CD4-positive, alpha-beta T cell treated with Interferon alpha-2 for 1 hour (primary cell): ENCODE measurements around the gene ANAPC16.
A peak's percentile ranks its signal among the peaks of the same experiment; 100 is the strongest.
"Not testable (repeated sequence)": the region's sequence is repeated elsewhere in the genome, so short reads cannot be mapped to it uniquely, and the experiment has no call there.

Source experiments
- DNase-seq, 2 donors: peaks; one replicate each; pipeline ENCODE4 v3.0.0-alpha.2; 2020 to 2022

Gene ANAPC16

DNA sequence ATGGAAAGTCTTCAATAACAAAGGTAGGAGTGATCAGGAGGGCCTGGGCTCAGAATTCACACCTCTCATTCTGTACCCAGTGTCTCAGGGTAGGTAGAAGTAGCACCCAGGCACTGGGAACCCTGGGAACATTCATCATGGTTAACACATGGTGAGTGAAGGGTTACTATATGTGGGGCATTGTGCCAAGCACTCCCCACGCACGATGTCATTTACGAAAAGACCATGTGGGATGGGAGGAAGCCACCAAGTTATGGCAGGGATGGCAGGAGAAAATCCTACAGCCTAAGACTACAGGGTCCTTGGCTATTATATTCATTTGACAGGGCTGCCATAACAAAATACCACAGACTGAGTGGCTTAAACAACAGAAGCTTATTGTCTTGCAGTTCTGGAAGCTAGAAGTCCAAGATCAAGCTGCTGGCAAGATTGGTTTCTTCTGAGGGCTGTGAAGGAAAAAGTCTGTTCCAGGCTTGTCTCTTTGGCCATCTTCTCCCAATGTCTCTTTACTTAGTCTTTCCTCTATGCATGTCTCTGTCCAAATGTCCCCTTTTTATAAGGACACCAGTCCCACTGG lies 30.2 kb downstream of the ANAPC16 start:
- no peak for DNase-seq

DNA sequence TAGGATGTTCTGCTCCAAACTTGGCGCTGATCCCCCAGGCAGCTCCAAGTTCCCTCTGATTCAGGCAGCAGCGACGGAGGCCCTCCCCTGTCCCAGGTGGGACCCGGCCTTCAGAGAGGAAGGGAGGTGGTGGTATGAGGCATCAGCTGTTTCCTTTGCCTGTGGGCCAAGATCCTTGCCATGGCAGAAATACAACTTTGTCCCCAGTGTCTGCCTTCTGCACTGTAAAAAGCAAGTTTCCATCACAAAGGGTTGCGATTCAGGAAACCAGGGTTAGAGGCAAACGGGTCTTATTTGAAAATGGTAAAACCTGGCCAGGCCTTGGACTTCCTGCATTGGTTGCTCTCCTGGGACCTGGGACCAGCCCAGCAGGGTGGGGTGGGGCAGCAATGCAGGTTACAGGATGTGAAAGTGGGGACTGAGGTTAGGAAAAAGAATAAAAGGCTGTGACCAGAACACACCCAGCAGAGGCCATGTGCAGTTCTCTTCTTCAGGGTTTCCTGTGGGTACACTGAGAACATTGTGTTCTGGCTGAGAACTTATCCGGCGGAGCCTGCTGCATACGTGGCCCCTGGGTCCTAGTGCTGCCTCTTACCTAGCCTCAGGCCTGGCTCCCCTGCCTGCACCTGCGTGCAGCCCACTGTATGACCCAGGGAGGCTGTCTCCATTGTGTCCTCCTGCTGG lies 32.8 kb downstream of the ANAPC16 start:
- DNase-seq: peak; percentile 75 to 85

DNA sequence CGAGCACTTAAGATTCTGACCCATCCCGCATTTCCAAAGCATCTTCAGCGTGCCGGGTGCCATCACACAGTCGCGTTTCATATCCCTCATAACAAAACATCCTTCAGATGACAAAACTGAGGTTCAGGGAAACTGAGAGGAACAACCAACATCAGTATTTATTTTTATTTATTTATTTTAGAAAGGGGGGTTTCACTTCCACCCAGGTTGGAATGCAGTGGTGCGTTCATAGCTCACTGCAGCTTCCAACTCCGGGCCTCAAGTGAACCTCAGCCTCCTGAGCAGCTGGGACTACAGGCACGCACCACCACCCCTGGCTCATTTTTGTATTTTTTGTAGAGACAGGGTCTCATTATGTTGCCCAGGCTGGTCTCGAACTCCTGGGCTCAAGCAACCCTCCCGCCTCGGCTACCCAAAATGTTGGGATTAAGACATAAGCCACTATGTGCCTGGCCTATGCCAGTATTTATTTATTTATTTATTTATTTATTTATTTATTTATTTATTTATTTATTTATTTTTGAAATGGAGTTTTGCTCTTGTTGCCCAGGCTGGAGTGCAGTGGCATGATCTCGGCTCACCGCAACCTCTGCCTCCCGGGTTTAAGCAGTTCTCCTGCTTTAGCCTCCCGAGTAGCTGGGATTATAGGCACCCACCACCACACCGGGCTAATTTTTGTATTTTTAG lies 33.5 kb downstream of the ANAPC16 start:
- not testable (repeated sequence) for DNase-seq

DNA sequence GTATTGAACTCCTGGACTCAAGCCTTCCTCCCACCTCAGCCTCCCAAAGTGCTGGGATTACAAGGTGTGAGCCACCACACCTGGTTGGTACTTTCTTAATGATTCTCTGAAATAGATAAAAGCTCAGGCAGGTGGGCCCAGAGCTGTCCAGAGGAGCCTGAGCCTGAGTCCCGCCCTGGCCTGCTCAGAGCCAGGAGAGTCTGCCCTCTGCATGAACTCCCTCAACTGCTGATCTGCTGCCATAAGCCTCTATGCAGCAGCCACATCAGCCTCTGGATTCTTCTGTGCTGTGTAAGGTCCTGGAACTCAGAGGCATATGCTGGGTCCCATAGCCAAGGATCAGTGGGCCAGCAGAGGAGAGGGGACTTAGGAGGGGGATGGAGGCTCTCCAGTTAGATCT lies 34.9 kb downstream of the ANAPC16 start:
- no peak for DNase-seq

DNA sequence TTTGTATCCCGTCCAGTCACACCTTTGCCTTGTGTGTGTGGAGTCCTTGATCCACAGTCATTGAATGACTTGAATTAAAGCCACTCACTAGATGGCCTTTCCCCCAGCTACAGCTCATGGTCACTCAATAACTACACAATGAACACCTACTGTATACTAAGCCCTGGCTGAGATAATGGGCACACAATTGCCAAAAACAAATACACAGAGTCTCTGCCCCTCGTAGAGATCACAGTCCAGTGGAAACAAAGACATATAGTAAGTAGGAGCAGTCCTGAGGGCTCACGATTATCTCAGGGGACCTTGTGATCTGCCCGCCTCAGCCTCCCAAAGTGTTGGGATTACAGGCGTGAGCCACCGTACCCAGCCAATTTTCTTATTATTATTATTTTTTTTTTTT lies 35.8 kb downstream of the ANAPC16 start:
- no peak for DNase-seq

DNA sequence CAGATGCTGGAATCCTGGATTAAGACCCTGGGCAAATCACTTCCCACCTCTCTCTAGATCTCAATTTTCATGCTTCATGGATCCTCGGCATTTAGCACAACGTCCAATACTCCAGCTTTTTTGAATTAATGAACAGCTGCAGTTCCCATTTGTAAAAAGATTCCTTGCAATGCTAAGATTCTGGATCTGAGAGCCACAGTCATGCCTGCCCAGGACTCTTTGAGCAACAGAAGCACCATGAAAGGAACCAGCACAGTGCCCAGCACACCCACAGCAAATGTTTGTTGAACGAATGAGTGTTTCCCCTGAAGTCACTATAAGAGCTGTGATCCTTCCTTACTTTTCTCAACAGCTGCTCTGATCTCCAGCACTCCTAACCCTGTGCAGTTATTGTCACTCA lies 37.2 kb downstream of the ANAPC16 start:
- no peak for DNase-seq

DNA sequence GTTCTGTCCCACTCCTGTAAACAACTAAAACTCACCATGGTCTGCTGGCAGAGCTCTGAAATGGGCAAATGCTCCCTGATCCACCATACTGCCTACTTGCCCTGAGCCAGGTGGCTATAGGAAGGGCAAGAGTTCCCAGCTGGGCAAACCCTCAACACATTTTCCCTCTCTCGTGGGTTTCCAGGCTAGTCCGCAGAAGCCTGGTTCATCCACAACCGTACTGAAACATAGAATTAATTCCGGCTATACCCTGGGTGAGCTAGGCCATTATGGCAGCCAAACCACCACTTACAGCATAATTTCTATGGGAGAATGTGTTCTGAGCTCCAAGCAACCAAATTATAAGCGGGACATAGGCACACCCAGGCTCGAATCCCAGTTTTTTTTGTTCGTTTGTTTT lies 37.8 kb downstream of the ANAPC16 start:
- DNase-seq: no peak

DNA sequence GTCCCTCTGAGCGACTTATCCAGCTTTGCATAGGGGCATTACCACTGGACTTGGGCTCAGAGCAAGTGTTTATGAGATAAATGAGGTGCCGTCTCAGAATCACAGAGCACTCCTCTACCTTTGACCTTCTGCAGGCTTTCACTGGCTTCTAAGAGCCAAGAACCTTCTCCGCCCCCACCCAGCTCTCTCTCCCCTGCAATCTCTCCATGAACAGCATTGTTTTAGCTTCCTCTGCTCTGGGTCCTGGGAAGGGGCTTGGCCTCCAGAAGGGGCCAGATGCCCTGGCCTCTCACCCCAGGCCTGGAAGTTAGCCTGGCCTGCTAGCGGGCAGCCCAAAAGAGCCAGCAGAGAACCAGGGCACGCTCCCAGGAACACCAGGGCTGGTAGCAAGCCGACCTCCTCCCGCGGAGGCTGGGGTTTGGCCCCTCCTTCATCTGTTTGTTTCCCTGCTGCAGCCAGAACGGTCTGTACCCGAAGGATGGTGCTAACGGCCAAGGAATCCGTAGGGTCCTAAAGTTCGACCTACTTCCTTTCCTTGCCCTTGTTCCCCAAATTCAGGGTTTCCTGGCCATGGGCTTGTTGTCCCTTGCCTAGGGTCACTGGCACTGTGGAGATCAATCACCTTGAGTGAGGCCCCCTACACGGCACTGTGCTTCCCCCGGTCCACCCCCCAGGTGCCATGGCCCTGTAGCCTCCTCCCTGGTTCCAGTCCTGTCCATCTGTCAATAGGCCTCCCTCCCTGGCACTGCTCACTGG lies 39.2 kb downstream of the ANAPC16 start:
- DNase-seq: peak; percentile 37 to 47

DNA sequence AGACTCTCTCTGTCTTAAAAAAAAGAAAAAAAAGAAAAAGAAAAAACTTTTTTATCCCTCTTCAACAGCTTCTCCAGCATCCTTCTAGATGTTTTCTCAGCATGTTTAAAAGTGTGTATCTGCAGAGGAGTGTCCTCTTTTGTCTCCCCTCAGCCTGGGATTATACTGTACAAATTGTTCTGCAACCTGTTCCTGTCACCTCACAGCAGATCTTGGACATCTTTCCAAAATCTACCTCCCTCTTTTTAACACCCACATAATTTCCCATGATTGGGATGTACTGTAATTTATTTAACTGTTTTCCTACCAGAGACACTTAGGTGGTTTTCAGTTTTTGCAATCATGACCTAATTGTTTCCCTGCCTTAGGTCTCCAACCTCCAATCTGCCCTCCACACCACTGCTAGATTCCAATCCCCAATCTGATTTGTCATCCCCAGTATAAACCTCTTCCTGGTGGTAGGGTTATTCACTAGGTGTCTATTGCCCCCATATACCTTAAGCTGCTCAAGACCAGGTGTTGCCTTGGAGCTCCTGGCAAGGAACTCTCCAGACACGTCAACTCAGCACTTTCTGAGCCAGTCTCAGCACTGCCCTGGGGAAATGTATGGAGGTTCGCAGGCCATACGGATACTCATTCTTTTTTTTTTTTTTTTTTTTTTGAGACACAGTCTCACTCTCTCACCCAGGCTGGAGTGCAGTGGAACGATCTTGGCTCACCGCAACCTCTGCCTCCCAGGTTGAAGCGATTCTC lies 40.3 kb downstream of the ANAPC16 start:
- no peak for DNase-seq

DNA sequence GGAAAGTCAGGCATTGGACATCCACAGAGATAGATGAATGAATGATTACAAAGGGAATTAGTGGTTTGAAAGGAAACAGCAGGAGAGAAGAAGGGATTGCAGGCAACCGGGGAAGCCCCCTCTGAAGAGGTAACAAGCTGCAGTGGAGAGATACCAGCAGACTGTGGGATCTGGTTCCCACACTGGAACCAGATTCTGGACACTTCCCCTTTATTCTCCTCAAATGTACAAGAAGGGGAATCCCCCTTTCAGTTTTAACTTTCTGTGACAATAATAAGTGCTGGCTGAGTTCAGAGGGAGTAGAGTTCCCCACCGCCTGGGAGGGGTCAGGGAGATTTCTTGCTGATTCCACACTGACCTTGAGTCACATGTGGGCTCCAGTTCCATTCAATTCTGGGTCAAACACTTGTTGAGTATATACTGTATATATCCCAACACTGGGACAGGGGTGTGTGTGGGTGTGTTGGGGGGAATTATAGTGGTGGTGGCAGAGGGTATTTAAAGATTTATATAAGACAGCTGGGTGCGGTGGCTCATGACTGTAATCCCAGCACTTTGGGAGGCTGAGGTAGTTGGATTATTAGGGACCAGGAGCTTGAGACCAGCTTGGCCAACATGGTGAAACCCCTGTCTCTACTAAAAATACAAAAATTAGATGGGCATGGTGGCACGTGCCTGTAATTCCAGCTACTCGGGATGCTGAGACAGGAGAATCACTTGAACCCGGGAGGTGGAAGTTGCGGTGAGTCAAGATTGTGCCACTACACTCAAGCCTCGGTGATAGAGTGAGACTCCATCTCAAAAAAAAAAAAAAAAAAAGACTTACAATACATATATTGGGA lies 41.5 kb downstream of the ANAPC16 start:
- DNase-seq: peak; percentile 36 to 41

DNA sequence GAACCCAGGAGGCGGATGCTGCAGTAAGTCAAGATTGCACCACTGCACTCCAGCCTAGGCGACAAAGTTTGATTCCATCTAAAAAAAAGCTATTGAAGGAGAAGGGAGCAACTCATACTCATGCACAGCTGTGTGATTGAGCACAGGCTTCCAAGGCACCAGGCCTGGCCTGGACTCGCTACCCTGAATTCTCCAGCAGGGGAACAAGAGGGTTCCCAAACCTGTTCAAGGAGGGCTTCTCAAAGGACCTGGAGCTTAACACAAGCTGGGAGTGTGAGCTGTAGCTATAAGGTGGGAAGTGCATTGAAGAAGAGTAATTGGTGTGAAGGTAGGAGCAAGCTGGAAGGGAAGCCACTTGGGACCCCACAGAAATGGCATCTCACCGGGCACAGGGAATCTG lies 42.8 kb downstream of the ANAPC16 start:
- no peak for DNase-seq

DNA sequence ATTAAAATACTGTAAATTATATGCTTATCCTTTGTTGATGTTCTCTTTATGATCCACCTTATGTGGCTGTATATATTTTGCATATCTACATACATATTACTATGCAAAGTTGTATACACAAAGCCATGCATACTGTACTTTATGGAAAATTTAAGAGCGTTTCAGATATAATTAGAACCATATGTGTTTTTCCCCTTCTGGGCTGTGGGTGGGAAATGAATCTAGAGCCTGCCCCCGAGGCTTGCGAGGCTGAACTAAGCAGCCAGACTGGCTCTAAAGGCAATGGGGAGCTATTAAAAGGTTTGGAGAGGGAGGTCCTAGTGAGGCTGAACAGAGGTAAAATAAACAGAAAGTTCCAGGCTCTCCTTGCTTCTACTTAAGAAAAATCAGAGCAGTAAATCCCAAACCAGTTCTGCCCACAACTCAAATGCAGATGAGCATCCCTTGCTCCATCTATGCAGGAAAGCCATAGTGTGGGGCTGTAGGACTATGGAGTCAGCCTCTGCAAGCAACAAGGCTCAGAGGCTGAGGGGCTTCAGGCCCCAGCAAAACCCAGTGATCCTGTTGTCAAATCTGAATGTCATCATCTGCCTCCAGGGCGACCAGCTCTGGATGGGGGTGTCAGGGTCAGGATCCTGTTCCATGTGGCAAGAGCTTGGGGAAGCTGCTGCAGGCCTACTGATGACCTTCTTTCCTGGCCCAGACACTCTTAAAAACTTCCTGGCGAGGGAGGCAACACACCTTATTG lies 43.9 kb downstream of the ANAPC16 start:
- DNase-seq: no peak

DNA sequence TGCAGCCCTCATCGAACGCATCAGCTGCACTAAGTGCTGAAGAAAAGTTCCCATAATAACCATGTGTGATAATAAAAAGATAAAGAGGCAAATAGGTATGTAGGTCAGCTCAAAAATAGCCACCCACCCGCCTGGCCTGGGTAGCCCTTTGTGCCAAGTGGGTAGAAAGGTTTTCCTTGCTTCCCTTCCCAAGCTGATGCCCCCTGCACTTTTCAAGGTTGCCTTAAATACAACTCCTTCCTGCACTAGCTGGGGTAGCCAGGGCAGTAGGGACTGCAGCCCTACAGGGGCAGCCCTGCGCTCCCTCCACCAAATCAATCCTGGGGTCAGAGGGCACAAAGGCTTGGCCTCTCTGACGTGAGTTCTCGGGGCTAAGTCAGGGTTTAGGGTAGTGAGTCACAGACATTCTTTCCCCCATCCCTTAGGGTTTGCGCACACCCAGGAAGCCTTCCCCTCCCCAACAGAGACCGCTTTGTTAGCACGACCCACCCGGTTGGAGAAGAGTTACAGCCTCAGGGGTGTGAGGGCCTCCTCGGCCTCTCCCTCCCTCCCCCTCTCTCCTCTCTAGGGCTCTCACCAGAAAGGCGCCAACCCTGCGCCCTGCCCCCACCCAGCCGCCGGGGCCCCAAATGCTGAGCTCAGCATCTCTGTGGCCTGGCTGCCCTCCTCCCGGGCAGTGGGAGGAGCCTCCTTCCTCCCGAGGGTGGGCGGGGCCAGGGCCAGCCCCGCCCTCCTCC lies 44.6 kb downstream of the ANAPC16 start:
- peak; percentile 85 to 90 for DNase-seq

DNA sequence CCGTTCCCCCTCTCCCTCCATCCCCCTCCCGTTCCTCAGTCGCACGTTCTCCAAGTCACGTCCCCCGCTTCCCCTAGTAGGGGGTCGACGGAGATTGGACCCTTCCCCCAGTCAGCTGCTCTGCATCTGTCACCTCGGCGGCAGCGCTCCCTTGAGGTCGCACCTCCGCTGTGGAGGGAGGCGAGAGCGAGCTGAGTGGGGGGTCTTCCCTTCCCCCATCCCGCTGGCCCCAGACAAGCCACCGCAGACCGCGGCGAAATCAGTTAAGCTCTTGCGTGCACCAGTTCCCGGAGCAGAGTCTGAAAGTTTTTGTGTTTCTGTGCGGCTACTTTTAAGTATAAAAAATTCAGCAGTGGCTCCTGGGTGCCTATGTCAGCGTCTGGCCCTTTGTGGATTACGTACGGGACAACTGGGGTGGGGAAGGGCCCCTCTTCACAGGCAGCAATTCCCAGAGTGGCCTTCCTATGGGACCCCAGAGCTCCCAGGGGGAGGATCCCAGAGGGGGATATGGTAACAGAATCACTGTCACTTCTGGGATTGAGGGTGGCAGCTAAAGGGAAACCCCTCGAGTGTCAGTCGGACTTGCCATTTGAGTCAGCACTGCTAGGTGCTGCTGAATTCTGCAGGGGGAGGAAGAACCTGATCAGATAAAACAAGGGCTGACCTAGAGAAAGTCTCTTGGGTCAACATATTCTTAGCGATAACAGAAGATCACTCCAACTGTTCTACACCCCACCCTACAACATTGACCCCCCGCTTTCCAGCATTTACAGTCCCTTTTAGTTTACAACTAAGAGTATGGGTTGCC lies 45.4 kb downstream of the ANAPC16 start:
- peak; percentile 72 to 78 for DNase-seq

DNA sequence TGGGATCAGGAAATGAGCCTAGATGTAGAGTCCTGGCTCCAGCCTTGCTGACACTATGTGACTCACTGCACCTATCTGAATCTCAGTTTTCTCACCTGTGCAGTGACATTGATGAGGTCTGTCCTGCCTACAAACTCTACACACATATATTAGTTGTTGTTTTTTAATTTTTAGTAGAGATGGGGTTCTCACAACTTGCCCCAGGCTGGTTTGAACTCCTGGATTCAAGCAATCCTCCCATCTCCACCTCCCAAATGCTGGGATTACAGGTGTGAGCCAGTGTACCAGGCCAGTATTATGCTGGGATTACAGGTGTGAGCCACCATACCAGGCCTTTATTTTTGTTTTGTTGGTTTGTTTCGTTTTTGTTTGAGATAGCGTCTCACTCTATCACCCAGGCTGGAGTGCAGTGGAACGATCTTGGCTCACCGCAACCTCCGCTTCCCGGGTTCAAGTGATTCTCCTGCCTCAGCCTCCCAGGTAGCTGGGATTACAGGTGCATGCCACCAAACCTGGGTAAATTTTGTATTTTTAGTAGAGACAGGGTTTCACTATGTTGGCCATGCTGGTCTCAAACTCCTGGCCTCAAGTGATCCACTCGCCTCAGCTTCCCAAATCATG lies 46.1 kb downstream of the ANAPC16 start:
- no peak for DNase-seq

DNA sequence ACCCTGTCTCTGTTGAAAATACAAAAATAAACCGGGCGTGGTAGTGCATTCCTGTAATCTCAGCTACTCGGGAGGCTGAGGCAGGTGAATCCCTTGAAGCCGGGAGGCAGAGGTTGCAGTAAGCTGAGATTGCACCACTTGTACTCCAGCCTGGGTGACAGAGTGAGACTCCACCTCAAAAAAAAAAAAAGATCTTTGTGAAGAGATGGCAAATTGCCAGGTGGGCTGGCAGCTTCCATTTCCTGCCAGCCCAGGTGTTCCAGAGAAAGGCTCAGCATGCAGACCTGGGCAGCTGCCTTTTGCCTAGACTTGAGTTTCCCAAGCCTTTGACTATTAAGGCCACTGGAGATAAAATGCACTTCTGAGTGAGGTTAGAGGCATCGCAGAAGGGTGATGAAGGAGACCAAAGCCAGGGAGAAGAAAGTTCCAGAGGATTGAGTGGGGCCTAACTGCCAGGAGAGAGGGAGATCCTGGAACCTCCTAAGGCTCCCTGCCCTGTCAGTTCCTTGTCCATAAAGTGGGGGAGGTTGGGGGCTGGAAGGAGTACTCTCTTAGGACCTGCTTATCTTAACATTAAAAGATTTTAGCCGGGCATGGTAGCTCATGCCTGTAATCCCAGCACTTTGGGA lies 47.9 kb downstream of the ANAPC16 start:
- DNase-seq: peak; percentile 47 to 67

DNA sequence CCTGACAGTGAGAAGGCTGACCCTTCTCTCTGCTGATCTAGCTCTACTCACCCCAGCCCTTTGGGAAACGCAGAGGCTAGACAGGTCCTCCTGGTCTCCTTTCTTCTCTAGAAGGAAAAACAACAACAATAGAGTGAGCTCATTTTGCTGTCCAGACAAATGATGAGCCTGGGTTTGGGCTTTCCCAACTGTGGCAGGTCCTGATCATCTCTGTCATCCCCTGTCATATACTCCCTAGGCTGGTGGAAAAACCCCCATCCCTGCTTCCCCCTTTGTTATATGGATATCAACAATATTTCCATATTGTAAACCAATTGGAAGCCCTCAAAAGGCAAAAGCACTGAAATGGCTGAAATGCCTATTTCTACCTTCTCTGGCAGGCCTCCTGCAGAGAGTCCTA lies 48.7 kb downstream of the ANAPC16 start:
- DNase-seq: no peak

DNA sequence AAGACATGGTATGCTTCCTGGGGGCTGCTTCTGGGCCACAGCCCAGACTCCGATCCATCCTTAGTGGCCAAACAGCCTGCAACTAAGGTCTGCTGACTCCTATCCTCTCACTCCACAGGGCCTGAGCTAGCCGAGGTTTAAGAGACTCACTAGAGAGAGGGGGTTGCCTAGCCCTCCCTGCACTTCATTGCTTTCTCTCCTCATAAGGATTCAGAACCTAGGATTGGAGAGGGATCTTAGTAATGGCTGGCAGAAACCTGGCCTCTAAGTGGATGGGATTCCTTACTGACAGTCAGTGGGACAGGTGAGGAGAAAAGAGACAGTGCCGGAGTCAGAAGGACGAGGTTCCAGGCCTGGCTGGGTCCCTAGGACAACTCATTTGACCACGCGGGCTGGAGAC lies 49.7 kb downstream of the ANAPC16 start:
- no peak for DNase-seq
